ENCODE results near the gene WFS1. TPM values are rescaled to one million over a fixed set of nuclear protein-coding genes. Genes with fewer than 3 reads are reported as not detected.

The WFS1 gene
- total and polyA plus RNA-seq, 2 experiments from 2014 or later, result 36.1 to 43.1 TPM

GRCh38 chr4:6337331-6337935 is 67.8 kb downstream of the WFS1 start:
- DNase-seq (ENCODE audit: low spot score), result no peak
- WGBS (ENCODE audit: low lambda C conversion rate, missing lambda C conversion rate), result 38% methylated on average over 18 of the region's 19 CpGs
- H4K20me1 ChIP-seq (ENCODE audit: insufficient read depth, poor library complexity, severe bottlenecking), result no peaks in the 10 kb centered on the region
- H3K4me3 ChIP-seq, result no peak overlapping the region
- H3K36me3 ChIP-seq (replicated peaks; ENCODE audit: insufficient read depth, low read depth), result no peaks in the 10 kb centered on the region
- H3K9me2 ChIP-seq (replicated peaks; ENCODE audit: insufficient read depth), result no peaks in the 10 kb centered on the region
- H3K27ac ChIP-seq, result no peak overlapping the region
- H2AFZ ChIP-seq, result no peak overlapping the region
- H3K4me1 ChIP-seq (ENCODE audit: insufficient read depth), result no peaks in the 10 kb centered on the region
- H3K9me3 ChIP-seq (ENCODE audit: low read depth), result no peaks in the 10 kb centered on the region
- TF ChIP-seq EZH2 (IDR thresholded peaks at IDR 0.05; ENCODE audit: borderline replicate concordance) (no peak), CTCF (IDR thresholded peaks at IDR 0.05; ENCODE audit: poor library complexity) (no peak), EZH2phosphoT487 (IDR thresholded peaks at IDR 0.05; ENCODE audit: low read depth, severe bottlenecking, unreplicated experiment) (no peak)
- H3K79me2 ChIP-seq, result no peaks in the 10 kb centered on the region
- H3K4me2 ChIP-seq, result no peak overlapping the region
- H3K27me3 ChIP-seq, result peaks cover 7% of the 10 kb centered on the region

- 78% methylated on average over 14 of the region's 14 CpGs for WGBS (ENCODE audit: low lambda C conversion rate, missing lambda C conversion rate)
- Histone ChIP-seq H3K9me3 (ENCODE audit: low read depth) (no peaks in the 10 kb centered on the region), H3K79me2 (no peaks in the 10 kb centered on the region), H3K9me2 (replicated peaks; ENCODE audit: insufficient read depth) (no peaks in the 10 kb centered on the region), H3K27me3 (peaks cover 7% of the 10 kb centered on the region), H3K4me3 (no peak overlapping the region), H3K4me1 (ENCODE audit: insufficient read depth) (no peaks in the 10 kb centered on the region), H3K4me2 (no peak overlapping the region), H4K20me1 (ENCODE audit: insufficient read depth, poor library complexity, severe bottlenecking) (no peaks in the 10 kb centered on the region), H3K36me3 (replicated peaks; ENCODE audit: insufficient read depth, low read depth) (no peaks in the 10 kb centered on the region), H2AFZ (no peak overlapping the region), H3K27ac (no peak overlapping the region)
- DNase-seq (ENCODE audit: low spot score), result no peak
- TF ChIP-seq EZH2phosphoT487 (IDR thresholded peaks at IDR 0.05; ENCODE audit: low read depth, severe bottlenecking, unreplicated experiment), result no peak
- TF ChIP-seq CTCF (IDR thresholded peaks at IDR 0.05; ENCODE audit: poor library complexity), result no peak
- no peak for TF ChIP-seq EZH2 (IDR thresholded peaks at IDR 0.05; ENCODE audit: borderline replicate concordance)
Measured at GRCh38 chr4:6338175-6338950, 68.7 kb downstream of the WFS1 start.

GRCh38 chr4:6338951-6339817 is 69.5 kb downstream of the WFS1 start:
- Histone ChIP-seq H3K27ac (no peak overlapping the region), H4K20me1 (ENCODE audit: insufficient read depth, poor library complexity, severe bottlenecking) (no peaks in the 10 kb centered on the region), H2AFZ (no peak overlapping the region), H3K4me3 (no peak overlapping the region), H3K27me3 (peaks cover 7% of the 10 kb centered on the region), H3K79me2 (no peaks in the 10 kb centered on the region), H3K36me3 (replicated peaks; ENCODE audit: insufficient read depth, low read depth) (no peaks in the 10 kb centered on the region), H3K4me2 (no peak overlapping the region), H3K4me1 (ENCODE audit: insufficient read depth) (no peaks in the 10 kb centered on the region), H3K9me2 (replicated peaks; ENCODE audit: insufficient read depth) (no peaks in the 10 kb centered on the region), H3K9me3 (ENCODE audit: low read depth) (no peaks in the 10 kb centered on the region)
- no peak for DNase-seq (ENCODE audit: low spot score)
- no peak for TF ChIP-seq CTCF (IDR thresholded peaks at IDR 0.05; ENCODE audit: poor library complexity)
- TF ChIP-seq EZH2 (IDR thresholded peaks at IDR 0.05; ENCODE audit: borderline replicate concordance), result no peak
- TF ChIP-seq EZH2phosphoT487 (IDR thresholded peaks at IDR 0.05; ENCODE audit: low read depth, severe bottlenecking, unreplicated experiment), result no peak
- 75% methylated on average over 10 of the region's 12 CpGs for WGBS (ENCODE audit: low lambda C conversion rate, missing lambda C conversion rate)
